Mucosa of rectum (tissue), 2 donors: ENCODE results near the gene CCL25.
"Not testable (repeated sequence)": the region's sequence is repeated elsewhere in the genome, so short reads cannot be mapped to it uniquely, and the experiment has no call there.

Experiments
- H3K27ac ChIP-seq, 2 donors: one replicate each; pipeline ENCODE4 v1.7.0; 2013; ENCODE audit warnings: inconsistent platforms in 2 of 2, low read depth in 2 of 2, low read length in 2 of 2
- H3K27me3 ChIP-seq, 2 donors: one replicate each; pipeline ENCODE4 v1.7.0; 2013; ENCODE audit warnings: low read length in 2 of 2; ENCODE audit not compliant: control insufficient read depth in 2 of 2, insufficient read depth in 2 of 2
- H3K36me3 ChIP-seq, 2 donors: one replicate each; pipeline ENCODE4 v1.7.0; 2013; ENCODE audit warnings: low read length in 2 of 2; ENCODE audit not compliant: control insufficient read depth in 2 of 2, insufficient read depth in 2 of 2
- H3K4me1 ChIP-seq, 2 donors: one replicate each; pipeline ENCODE4 v1.7.0; 2013; ENCODE audit warnings: low read length in 2 of 2, mild to moderate bottlenecking in 1 of 2; ENCODE audit not compliant: control insufficient read depth in 2 of 2, insufficient read depth in 2 of 2
- H3K4me3 ChIP-seq, 2 donors: one replicate each; pipeline ENCODE4 v1.7.0; 2013; ENCODE audit warnings: low read length in 2 of 2
- H3K9ac ChIP-seq, 2 donors: one replicate each; pipeline ENCODE4 v1.7.0; 2013; ENCODE audit warnings: low read length in 2 of 2, low read depth in 1 of 2, mild to moderate bottlenecking in 1 of 2
- H3K9me3 ChIP-seq, 2 donors: one replicate each; pipeline ENCODE4 v1.7.0; 2013; ENCODE audit warnings: low read length in 2 of 2; ENCODE audit not compliant: control insufficient read depth in 2 of 2
- donor health status: healthy.
- donor health status: Normal muscosa, but diverticular disease.

The CCL25 gene

GRCh38 chr19:8096071-8096470 lies 43.5 kb downstream of the CCL25 start:
- Histone ChIP-seq H3K4me3 (no peak overlapping the region), H3K36me3 (no peaks in the 10 kb centered on the region), H3K27ac (no peak overlapping the region), H3K9me3 (peaks cover 12 to 18% of the 10 kb centered on the region in 2 donors), H3K27me3 (no peaks in the 10 kb centered on the region), H3K4me1 (no peaks in the 10 kb centered on the region), H3K9ac (no peak overlapping the region)

GRCh38 chr19:8097198-8097597 lies 44.6 kb downstream of the CCL25 start:
- Histone ChIP-seq H3K4me1 (no peaks in the 10 kb centered on the region), H3K27me3 (no peaks in the 10 kb centered on the region), H3K9ac (no peak overlapping the region), H3K27ac (no peak overlapping the region), H3K9me3 (peaks cover 12 to 18% of the 10 kb centered on the region in 2 donors), H3K4me3 (no peak overlapping the region), H3K36me3 (no peaks in the 10 kb centered on the region)

GRCh38 chr19:8097681-8098567 lies 45.4 kb downstream of the CCL25 start:
- Histone ChIP-seq H3K9ac (no peak overlapping the region), H3K27me3 (no peaks in the 10 kb centered on the region), H3K4me1 (no peaks in the 10 kb centered on the region), H3K9me3 (peaks cover 12 to 18% of the 10 kb centered on the region in 2 donors), H3K27ac (no peak overlapping the region), H3K36me3 (no peaks in the 10 kb centered on the region), H3K4me3 (no peak overlapping the region)

- Histone ChIP-seq H3K27ac (no peak overlapping the region), H3K9me3 (peaks cover 2 to 4% of the 10 kb centered on the region in 2 donors)
These were observed 48.8 kb downstream of the CCL25 start for GRCh38 chr19:8101311-8101710.

GRCh38 chr19:8101910-8102309 lies 49.4 kb downstream of the CCL25 start:
- not testable (repeated sequence) for H3K27ac ChIP-seq, H3K9me3 ChIP-seq, H3K9ac ChIP-seq, H3K36me3 ChIP-seq, H3K4me3 ChIP-seq, H3K27me3 ChIP-seq, H3K4me1 ChIP-seq

More at GRCh38 chr19:8101311-8101710, 48.8 kb downstream of the CCL25 start:
- Histone ChIP-seq H3K27me3 (no peaks in the 10 kb centered on the region), H3K4me3 (no peak overlapping the region), H3K4me1 (no peaks in the 10 kb centered on the region), H3K36me3 (no peaks in the 10 kb centered on the region), H3K9ac (no peak overlapping the region)

- Histone ChIP-seq H3K27me3 (no peaks in the 10 kb centered on the region), H3K36me3 (no peaks in the 10 kb centered on the region), H3K4me3 (no peak overlapping the region), H3K4me1 (no peaks in the 10 kb centered on the region), H3K27ac (no peak overlapping the region), H3K9me3 (no peaks in the 10 kb centered on the region), H3K9ac (no peak overlapping the region)
These were observed 52.9 kb downstream of the CCL25 start for GRCh38 chr19:8105471-8105870.

- H3K4me1 ChIP-seq: no peaks in the 10 kb centered on the region
- no peaks in the 10 kb centered on the region for H3K36me3 ChIP-seq
- H3K9ac ChIP-seq: no peak overlapping the region
- no peaks in the 10 kb centered on the region for H3K9me3 ChIP-seq
- no peak overlapping the region for H3K4me3 ChIP-seq
- no peak overlapping the region for H3K27ac ChIP-seq
- no peaks in the 10 kb centered on the region for H3K27me3 ChIP-seq
These were observed 54.8 kb downstream of the CCL25 start for GRCh38 chr19:8107301-8107903.

GRCh38 chr19:8108560-8109445 lies 56.2 kb downstream of the CCL25 start:
- H3K9ac ChIP-seq: no peak overlapping the region
- H3K4me1 ChIP-seq: no peaks in the 10 kb centered on the region
- no peaks in the 10 kb centered on the region for H3K27me3 ChIP-seq
- no peak overlapping the region for H3K4me3 ChIP-seq
- no peak overlapping the region for H3K27ac ChIP-seq
- H3K36me3 ChIP-seq: no peaks in the 10 kb centered on the region
- H3K9me3 ChIP-seq: no peaks in the 10 kb centered on the region

- Histone ChIP-seq H3K27ac (no peak overlapping the region), H3K4me3 (no peak overlapping the region), H3K9ac (no peak overlapping the region), H3K27me3 (no peaks in the 10 kb centered on the region), H3K4me1 (no peaks in the 10 kb centered on the region), H3K36me3 (no peaks in the 10 kb centered on the region), H3K9me3 (no peaks in the 10 kb centered on the region)
These were observed 56.9 kb downstream of the CCL25 start for GRCh38 chr19:8109455-8109854.
